HG03457 (cell line): ENCODE data around the gene GNAZ.

ENCODE experiments used
- ATAC-seq: cut with Tn5 transposase; IDR thresholded peaks from one replicate; pipeline ENCODE4 v1.9.1; 2021; ENCODE audit warnings: moderate number of reproducible peaks; ENCODE audit not compliant: unreplicated experiment

The GNAZ gene

GRCh38 chr22:23090457-23090835, 20.1 kb downstream of the GNAZ start:
- no peak for ATAC-seq

- ATAC-seq, result no peak
These were observed 21.4 kb downstream of the GNAZ start for GRCh38 chr22:23091760-23092159.

- no peak for ATAC-seq
These were observed 22.1 kb downstream of the GNAZ start for GRCh38 chr22:23092217-23092955.

GRCh38 chr22:23093051-23093788, 22.9 kb downstream of the GNAZ start:
- no peak for ATAC-seq

GRCh38 chr22:23094260-23094659, 23.9 kb downstream of the GNAZ start:
- ATAC-seq, result no peak

- ATAC-seq, result no peak
These were observed 24.7 kb downstream of the GNAZ start for GRCh38 chr22:23094695-23095681.

- no peak for ATAC-seq
These were observed 25.5 kb downstream of the GNAZ start for GRCh38 chr22:23095733-23096342.

GRCh38 chr22:23097412-23098229, 27.3 kb downstream of the GNAZ start:
- ATAC-seq, result no peak

GRCh38 chr22:23098230-23098705, 27.9 kb downstream of the GNAZ start:
- ATAC-seq, result no peak

- no peak for ATAC-seq
These were observed 28.6 kb downstream of the GNAZ start for GRCh38 chr22:23098718-23099530.

GRCh38 chr22:23099531-23099804, 29.1 kb downstream of the GNAZ start:
- no peak for ATAC-seq

GRCh38 chr22:23100124-23100801, 29.9 kb downstream of the GNAZ start:
- ATAC-seq, result no peak

- ATAC-seq, result no peak
These were observed 31.2 kb downstream of the GNAZ start for GRCh38 chr22:23101524-23101923.

- ATAC-seq, result no peak
These were observed 31.8 kb downstream of the GNAZ start for GRCh38 chr22:23102002-23102655.

GRCh38 chr22:23102776-23103175, 32.5 kb downstream of the GNAZ start:
- no peak for ATAC-seq

- ATAC-seq, result no peak
These were observed 33.1 kb downstream of the GNAZ start for GRCh38 chr22:23103199-23103954.

- ATAC-seq, result no peak
These were observed 34.1 kb downstream of the GNAZ start for GRCh38 chr22:23104187-23104971.
